Cardiac fibroblast (primary cell): ENCODE measurements around the gene DTX4.
A peak's percentile ranks its signal among the peaks of the same experiment; 100 is the strongest.

ENCODE experiments used
- DNase-seq, 2 donors: peaks; one replicate each; pipeline versions ENCODE4 v3.0.0 to v3.0.0-alpha.2; 2010; ENCODE audit warnings: low read depth in 2 of 2
- H3K4me3 ChIP-seq, 2 donors: replicated peaks in 1 of 2; 1 replicate in 1 of 2; 2 replicates in 1 of 2; pipeline ENCODE4 v1.5.1; 2011; ENCODE audit warnings: low read depth in 2 of 2, low read length in 2 of 2, mild to moderate bottlenecking in 2 of 2, moderate library complexity in 1 of 2
- CTCF ChIP-seq: IDR thresholded peaks from one replicate; pipeline ENCODE4 v1.5.1; 2011; ENCODE audit warnings: low read depth, mild to moderate bottlenecking, low read length, inconsistent platforms

DTX4 gene

GRCh38 chr11:59185386-59185945 lies 13.5 kb downstream of the DTX4 start:
- H3K4me3 ChIP-seq, result no peak overlapping the region
- peak in 1 of 2 donors; percentile 51 for DNase-seq
- no peak for TF ChIP-seq CTCF

- peak in 1 of 2 donors; percentile 17 for DNase-seq
- TF ChIP-seq CTCF, result peak; percentile 66
- H3K4me3 ChIP-seq, result no peak overlapping the region
Observed at GRCh38 chr11:59186130-59186594, 14.2 kb downstream of the DTX4 start.

- no peak for TF ChIP-seq CTCF
- H3K4me3 ChIP-seq, result no peak overlapping the region
- no peak for DNase-seq
Observed at GRCh38 chr11:59187035-59187434, 15.1 kb downstream of the DTX4 start.

- peak in 1 of 2 donors; percentile 62 for DNase-seq
- no peak overlapping the region for H3K4me3 ChIP-seq
- no peak for TF ChIP-seq CTCF
Observed at GRCh38 chr11:59187587-59187986, 15.7 kb downstream of the DTX4 start.

GRCh38 chr11:59188954-59189353 lies 17.0 kb downstream of the DTX4 start:
- TF ChIP-seq CTCF, result no peak
- peak in 1 of 2 donors; percentile 31 for DNase-seq
- no peak overlapping the region for H3K4me3 ChIP-seq

- no peak for TF ChIP-seq CTCF
- H3K4me3 ChIP-seq, result no peak overlapping the region
- peak in 1 of 2 donors; percentile 32 for DNase-seq
Observed at GRCh38 chr11:59189986-59190385, 18.1 kb downstream of the DTX4 start.

GRCh38 chr11:59191095-59191494 lies 19.2 kb downstream of the DTX4 start:
- TF ChIP-seq CTCF, result no peak
- H3K4me3 ChIP-seq, result no peak overlapping the region
- DNase-seq, result no peak
